ENCODE results near the gene SUGP2. TPM values are rescaled to one million over a fixed set of nuclear protein-coding genes. Genes with fewer than 3 reads are reported as not detected.

The SUGP2 gene
- total and polyA plus RNA-seq, 9 of the 15 experiments (the other 6 are each of a cell fraction or from before 2014, with no cell fraction given): 13.1 to 101 (median 63.1) TPM

DNA sequence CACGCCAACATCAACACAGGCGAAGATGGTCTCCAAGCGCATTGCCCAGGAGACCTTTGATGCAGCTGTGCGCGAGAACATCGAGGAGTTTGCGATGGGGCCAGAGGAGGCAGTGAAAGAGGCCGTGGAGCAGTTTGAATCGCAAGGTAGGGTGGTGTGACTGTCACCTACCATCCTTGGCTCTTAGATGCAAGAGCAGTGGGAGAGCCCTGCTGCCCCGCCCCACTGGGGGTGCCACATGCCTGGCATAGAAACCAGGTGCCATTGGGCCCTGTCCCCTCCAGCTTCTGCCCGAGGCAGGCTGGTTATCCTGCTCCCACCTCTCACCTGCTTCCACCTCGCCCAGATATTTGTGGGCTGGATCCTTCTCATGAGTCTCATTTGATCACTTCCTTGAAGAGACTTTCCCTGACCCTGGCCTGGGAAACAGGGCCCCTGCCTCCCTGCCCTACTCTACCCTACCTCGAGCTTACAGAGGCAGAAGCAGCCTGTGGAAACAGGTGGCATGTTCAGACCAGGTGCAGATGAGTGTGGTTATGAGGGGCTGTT is 9.5 kb upstream of the SUGP2 start (continued):
- TF ChIP-seq, protein P1, sequence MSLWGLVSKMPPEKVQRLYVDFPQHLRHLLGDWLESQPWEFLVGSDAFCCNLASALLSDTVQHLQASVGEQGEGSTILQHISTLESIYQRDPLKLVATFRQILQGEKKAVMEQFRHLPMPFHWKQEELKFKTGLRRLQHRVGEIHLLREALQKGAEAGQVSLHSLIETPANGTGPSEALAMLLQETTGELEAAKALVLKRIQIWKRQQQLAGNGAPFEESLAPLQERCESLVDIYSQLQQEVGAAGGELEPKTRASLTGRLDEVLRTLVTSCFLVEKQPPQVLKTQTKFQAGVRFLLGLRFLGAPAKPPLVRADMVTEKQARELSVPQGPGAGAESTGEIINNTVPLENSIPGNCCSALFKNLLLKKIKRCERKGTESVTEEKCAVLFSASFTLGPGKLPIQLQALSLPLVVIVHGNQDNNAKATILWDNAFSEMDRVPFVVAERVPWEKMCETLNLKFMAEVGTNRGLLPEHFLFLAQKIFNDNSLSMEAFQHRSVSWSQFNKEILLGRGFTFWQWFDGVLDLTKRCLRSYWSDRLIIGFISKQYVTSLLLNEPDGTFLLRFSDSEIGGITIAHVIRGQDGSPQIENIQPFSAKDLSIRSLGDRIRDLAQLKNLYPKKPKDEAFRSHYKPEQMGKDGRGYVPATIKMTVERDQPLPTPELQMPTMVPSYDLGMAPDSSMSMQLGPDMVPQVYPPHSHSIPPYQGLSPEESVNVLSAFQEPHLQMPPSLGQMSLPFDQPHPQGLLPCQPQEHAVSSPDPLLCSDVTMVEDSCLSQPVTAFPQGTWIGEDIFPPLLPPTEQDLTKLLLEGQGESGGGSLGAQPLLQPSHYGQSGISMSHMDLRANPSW (CRISPR knock-in tag; IDR thresholded peaks at IDR 0.05): no peak
- TF ChIP-seq, protein P2, sequence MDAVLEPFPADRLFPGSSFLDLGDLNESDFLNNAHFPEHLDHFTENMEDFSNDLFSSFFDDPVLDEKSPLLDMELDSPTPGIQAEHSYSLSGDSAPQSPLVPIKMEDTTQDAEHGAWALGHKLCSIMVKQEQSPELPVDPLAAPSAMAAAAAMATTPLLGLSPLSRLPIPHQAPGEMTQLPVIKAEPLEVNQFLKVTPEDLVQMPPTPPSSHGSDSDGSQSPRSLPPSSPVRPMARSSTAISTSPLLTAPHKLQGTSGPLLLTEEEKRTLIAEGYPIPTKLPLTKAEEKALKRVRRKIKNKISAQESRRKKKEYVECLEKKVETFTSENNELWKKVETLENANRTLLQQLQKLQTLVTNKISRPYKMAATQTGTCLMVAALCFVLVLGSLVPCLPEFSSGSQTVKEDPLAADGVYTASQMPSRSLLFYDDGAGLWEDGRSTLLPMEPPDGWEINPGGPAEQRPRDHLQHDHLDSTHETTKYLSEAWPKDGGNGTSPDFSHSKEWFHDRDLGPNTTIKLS (IDR thresholded peaks at IDR 0.05; ENCODE audit: borderline replicate concordance, low read depth): no peak
- no peak for TF ChIP-seq C11orf30 (IDR thresholded peaks at IDR 0.05; ENCODE audit: low read depth)

DNA sequence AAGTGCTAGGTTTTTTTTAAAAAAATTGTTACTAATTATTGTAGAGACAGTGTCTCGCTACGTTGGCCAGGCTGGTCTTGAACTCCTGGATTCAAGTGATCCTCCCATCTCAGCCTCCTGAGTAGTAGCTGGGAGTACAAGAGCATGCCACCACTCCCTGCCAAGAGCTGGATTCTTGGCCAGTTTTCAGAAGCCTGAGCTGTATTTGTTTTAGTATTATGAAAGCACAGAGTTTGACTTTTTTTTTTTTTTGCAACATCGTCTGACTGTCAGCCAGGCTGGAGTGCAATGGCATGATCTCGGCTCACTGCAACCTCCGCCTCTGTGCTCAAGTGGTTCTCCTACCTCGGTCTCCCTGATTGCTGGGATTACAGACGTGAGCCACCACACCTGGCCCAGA is 7.1 kb upstream of the SUGP2 start:
- FAIRE-seq (no peak), DNase-seq (ENCODE audit: extremely low read depth in 1 of 4, low spot score in 3 of 4) (no peak), ATAC-seq (no peak)
- no peak overlapping the region for H3K4me2 ChIP-seq (ENCODE audit: insufficient read depth, low read length)
- no TSS peak for BruUV-seq (replicated peaks)
- peaks cover 55% of the 10 kb centered on the region for H3K79me2 ChIP-seq (ENCODE audit: control insufficient read depth, insufficient read depth, low read length)
- intact Hi-C loops (cut with micrococcal nuclease) (no loop called here), in situ Hi-C loops (cut with MboI) (loop anchor here (10.0 kb wide), 1 partner anchor 284 kb away; the partner anchor contains the start of genes MAU2 and SUGP1)
- H3K9ac ChIP-seq (ENCODE audit: insufficient read depth in 1 of 2, low read depth in 2 of 2, low read length in 2 of 2): no peak overlapping the region
- 0 out of 2 replicates have a peak, but pooled peaks cover 4% of the 10 kb centered on the region for H3K9me3 ChIP-seq (replicated peaks; ENCODE audit: control insufficient read depth, insufficient read depth, low read depth, low read length)
- no peaks in the 10 kb centered on the region for H3K27me3 ChIP-seq (ENCODE audit: control insufficient read depth in 2 of 2, insufficient read depth in 2 of 2, low read length in 2 of 2)
- peaks cover 69% of the 10 kb centered on the region; the same call in 2 of the 3 replicates for H3K36me3 ChIP-seq (ENCODE audit: control insufficient read depth, insufficient read depth, low read length)
- CTCF ChIA-PET (ENCODE audit: low intra/inter-chr PET ratio): no interaction called here
- H3K9me1 ChIP-seq (ENCODE audit: control insufficient read depth, insufficient read depth, low read length): no peaks in the 10 kb centered on the region
- peaks cover 5% of the 10 kb centered on the region; the same call in 1 of the 2 replicates for H4K20me1 ChIP-seq (replicated peaks; ENCODE audit: control insufficient read depth, insufficient read depth, low read length)
- no peak overlapping the region for H3K4me3 ChIP-seq
- H3K4me1 ChIP-seq (replicated peaks in 1 of 2; ENCODE audit: control insufficient read depth in 2 of 2, insufficient read depth in 2 of 2, low read length in 2 of 2): peaks cover 0 to 9% of the 10 kb centered on the region in 2 experiments; a peak in 3 of 5 replicates
- H2AFZ ChIP-seq (ENCODE audit: low read depth, low read length): no peak overlapping the region
- POLR2A ChIA-PET: interaction anchor here (0.9 kb wide), 1 partner anchor 13 kb away, joined by 3 read pairs; no protein-coding TSS in a partner anchor
- no peak overlapping the region for H3K27ac ChIP-seq (ENCODE audit: extremely low read depth, low read depth, low read length)
- 88% methylated on average over 6 of the region's 7 CpGs for WGBS (ENCODE audit: insufficient coverage, low coverage, missing lambda C conversion rate)
- no peak for TF ChIP-seq KLF1 (tag; IDR thresholded peaks at IDR 0.05)
- TF ChIP-seq, protein P3, sequence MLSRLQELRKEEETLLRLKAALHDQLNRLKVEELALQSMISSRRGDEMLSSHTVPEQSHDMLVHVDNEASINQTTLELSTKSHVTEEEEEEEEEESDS (CRISPR knock-in tag; IDR thresholded peaks at IDR 0.05): no peak
- TF ChIP-seq HMG20A (CRISPR knock-in tag; conservative IDR thresholded peaks at IDR 0.05): no peak
- TF ChIP-seq U2AF1 (optimal IDR thresholded peaks at IDR 0.05; ENCODE audit: low read depth, low read length): no peak
- TF ChIP-seq, protein P1 (CRISPR knock-in tag; IDR thresholded peaks at IDR 0.05): no peak
- TF ChIP-seq NFXL1 (CRISPR knock-in tag; IDR thresholded peaks at IDR 0.05): no peak
- TF ChIP-seq EWSR1 (IDR thresholded peaks at IDR 0.05; ENCODE audit: borderline replicate concordance, low read depth, partially characterized antibody): no peak
- TF ChIP-seq MTF1 (CRISPR knock-in tag; IDR thresholded peaks at IDR 0.05; ENCODE audit: borderline replicate concordance): no peak
- no peak for TF ChIP-seq ZNF121 (CRISPR knock-in tag; conservative IDR thresholded peaks at IDR 0.05)
- no peak for TF ChIP-seq SUPT5H (IDR thresholded peaks at IDR 0.05)
- TF ChIP-seq MCM2 (IDR thresholded peaks at IDR 0.05; ENCODE audit: low read depth): no peak

Measured in K562 (cell line).